ENCODE results near the gene CD84. TPM values are rescaled to one million over a fixed set of nuclear protein-coding genes. Genes with fewer than 3 reads are reported as not detected.

Gene CD84
- total RNA-seq, 1 experiment from 2014 or later = not detected

DNA sequence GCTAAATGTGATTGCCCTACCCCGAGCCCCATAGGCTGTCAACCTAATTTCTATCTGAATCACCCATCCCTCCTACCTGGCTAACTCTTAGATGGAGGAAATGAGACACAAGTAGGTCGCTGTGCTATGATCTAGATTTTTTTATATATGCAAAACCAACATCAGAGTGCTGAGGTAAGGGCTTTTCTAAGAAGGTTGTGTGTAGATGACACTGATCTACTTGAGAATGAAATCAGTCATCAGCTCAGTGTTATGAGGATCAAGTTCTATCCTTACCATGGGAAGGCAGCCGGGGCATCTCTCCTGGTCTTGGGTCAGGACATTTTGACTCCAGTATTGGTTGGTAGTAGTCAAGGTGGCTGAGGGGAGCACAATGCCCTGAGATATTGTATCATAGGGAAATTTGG lies 43.9 kb upstream of the CD84 start:
- CTCF ChIA-PET = no interaction called here
- no peak overlapping the region for H3K4me3 Mint-ChIP-seq (ENCODE audit: low read depth, unreplicated experiment)
- H3K4me1 Mint-ChIP-seq (ENCODE audit: low read depth, unreplicated experiment) = no peaks in the 10 kb centered on the region

DNA sequence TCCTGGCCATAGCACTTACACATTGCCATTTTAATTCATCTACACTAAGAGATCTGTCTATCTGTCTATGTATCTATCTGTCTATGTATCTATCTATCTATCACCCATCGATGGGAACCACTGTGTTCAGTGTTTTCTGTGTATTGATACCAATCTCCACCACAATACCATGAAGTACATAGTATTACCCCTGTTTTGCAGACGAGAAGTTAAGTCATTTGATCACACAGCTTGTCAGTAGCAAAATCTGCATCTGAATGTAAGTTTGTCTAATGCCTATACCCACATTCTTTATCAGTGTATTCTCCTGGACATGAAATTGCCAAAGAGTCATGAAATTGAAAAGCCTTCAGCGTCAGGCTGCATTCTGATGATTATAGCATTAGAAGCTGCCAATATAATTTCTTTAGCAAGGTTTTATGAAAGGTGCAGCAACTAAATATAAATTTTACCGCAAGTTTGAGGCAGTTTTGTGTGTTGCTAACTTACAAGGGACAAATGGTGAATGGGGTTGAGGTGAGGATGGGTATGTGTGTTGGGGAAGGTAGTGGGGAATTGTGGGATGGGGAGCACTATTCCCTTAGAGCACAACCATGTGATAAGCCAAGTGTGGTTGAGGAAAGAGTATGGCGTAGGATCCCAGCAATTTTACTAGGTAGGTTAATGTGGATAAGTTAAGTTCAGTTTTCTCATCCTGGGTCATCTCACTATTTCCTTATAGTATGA lies 43.4 kb upstream of the CD84 start:
- Mint-ChIP-seq H3K27me3 (ENCODE audit: unreplicated experiment) (peaks cover 67% of the 10 kb centered on the region), H3K9me3 (ENCODE audit: low read depth, unreplicated experiment) (peaks cover 2% of the 10 kb centered on the region), H3K4me1 (ENCODE audit: low read depth, unreplicated experiment) (no peaks in the 10 kb centered on the region), H3K27ac (ENCODE audit: unreplicated experiment) (no peak overlapping the region), H3K36me3 (ENCODE audit: insufficient read depth, unreplicated experiment) (no peaks in the 10 kb centered on the region), H3K4me3 (ENCODE audit: low read depth, unreplicated experiment) (no peak overlapping the region)
- TF ChIP-seq, protein P1, sequence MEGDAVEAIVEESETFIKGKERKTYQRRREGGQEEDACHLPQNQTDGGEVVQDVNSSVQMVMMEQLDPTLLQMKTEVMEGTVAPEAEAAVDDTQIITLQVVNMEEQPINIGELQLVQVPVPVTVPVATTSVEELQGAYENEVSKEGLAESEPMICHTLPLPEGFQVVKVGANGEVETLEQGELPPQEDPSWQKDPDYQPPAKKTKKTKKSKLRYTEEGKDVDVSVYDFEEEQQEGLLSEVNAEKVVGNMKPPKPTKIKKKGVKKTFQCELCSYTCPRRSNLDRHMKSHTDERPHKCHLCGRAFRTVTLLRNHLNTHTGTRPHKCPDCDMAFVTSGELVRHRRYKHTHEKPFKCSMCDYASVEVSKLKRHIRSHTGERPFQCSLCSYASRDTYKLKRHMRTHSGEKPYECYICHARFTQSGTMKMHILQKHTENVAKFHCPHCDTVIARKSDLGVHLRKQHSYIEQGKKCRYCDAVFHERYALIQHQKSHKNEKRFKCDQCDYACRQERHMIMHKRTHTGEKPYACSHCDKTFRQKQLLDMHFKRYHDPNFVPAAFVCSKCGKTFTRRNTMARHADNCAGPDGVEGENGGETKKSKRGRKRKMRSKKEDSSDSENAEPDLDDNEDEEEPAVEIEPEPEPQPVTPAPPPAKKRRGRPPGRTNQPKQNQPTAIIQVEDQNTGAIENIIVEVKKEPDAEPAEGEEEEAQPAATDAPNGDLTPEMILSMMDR (IDR thresholded peaks at IDR 0.05; ENCODE audit: unreplicated experiment) = no peak
- DNase-seq = no peak
- CTCF ChIA-PET = no interaction called here
- intact Hi-C loops (cut with micrococcal nuclease; ENCODE audit: unreplicated experiment) = no loop called here
- no TSS peak for BruUV-seq (replicated peaks)

More for the DNA sequence above, 43.9 kb upstream of the CD84 start:
- no peak for DNase-seq
- TF ChIP-seq, protein P1 (IDR thresholded peaks at IDR 0.05; ENCODE audit: unreplicated experiment) = no peak
- BruUV-seq (replicated peaks) = no TSS peak
- Mint-ChIP-seq H3K27ac (ENCODE audit: unreplicated experiment) (no peak overlapping the region), H3K36me3 (ENCODE audit: insufficient read depth, unreplicated experiment) (no peaks in the 10 kb centered on the region), H3K9me3 (ENCODE audit: low read depth, unreplicated experiment) (peaks cover under 1% of the 10 kb centered on the region), H3K27me3 (ENCODE audit: unreplicated experiment) (peaks cover 72% of the 10 kb centered on the region)
- intact Hi-C loops (cut with micrococcal nuclease; ENCODE audit: unreplicated experiment) = no loop called here

DNA sequence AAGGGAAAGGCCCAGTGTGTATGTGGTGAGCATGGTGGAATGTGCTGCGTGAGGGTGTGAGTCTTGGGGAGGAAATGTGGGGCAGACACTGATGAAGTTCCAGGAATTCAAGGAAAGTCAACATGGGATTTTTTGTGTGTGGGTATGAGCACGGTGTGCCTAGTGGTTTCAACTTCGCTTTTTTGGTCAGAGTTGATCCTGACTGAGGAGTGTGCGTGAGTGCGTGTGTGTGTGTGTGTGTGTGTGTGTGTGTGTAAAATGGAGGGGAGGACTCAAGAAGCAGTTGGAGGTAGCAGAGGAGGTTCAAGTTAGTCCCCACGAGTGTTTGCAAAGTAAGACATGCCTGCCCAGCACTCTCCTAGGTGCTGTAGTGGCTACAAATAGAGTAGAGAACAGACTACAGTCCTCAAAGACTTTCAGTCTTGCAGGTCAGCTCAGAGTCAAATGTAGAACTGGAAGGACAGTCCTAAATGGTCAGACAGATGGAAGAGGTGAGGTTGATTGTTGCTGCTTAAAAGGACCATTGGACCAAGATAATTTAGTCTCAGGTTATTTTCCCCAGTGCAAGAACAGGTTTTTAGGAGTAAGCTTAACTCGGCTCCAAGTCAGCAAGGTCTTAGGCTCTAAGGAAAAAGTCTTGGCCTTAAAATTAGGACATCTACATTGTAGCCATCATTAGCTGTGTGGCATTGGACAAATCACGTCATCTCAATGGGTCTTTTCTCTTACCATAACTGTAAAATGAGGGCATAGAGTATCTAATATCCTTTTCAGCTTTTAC lies 42.5 kb upstream of the CD84 start:
- BruUV-seq (replicated peaks) = no TSS peak
- H3K36me3 Mint-ChIP-seq (ENCODE audit: insufficient read depth, unreplicated experiment) = no peaks in the 10 kb centered on the region
- H3K4me3 Mint-ChIP-seq (ENCODE audit: low read depth, unreplicated experiment) = no peak overlapping the region
- TF ChIP-seq, protein P1 (IDR thresholded peaks at IDR 0.05; ENCODE audit: unreplicated experiment) = no peak
- intact Hi-C loops (cut with micrococcal nuclease; ENCODE audit: unreplicated experiment) = no loop called here
- peaks cover 2% of the 10 kb centered on the region for H3K9me3 Mint-ChIP-seq (ENCODE audit: low read depth, unreplicated experiment)
- H3K4me1 Mint-ChIP-seq (ENCODE audit: low read depth, unreplicated experiment) = no peaks in the 10 kb centered on the region
- DNase-seq = no peak
- H3K27me3 Mint-ChIP-seq (ENCODE audit: unreplicated experiment) = peaks cover 58% of the 10 kb centered on the region
- H3K27ac Mint-ChIP-seq (ENCODE audit: unreplicated experiment) = no peak overlapping the region
- CTCF ChIA-PET = no interaction called here

DNA sequence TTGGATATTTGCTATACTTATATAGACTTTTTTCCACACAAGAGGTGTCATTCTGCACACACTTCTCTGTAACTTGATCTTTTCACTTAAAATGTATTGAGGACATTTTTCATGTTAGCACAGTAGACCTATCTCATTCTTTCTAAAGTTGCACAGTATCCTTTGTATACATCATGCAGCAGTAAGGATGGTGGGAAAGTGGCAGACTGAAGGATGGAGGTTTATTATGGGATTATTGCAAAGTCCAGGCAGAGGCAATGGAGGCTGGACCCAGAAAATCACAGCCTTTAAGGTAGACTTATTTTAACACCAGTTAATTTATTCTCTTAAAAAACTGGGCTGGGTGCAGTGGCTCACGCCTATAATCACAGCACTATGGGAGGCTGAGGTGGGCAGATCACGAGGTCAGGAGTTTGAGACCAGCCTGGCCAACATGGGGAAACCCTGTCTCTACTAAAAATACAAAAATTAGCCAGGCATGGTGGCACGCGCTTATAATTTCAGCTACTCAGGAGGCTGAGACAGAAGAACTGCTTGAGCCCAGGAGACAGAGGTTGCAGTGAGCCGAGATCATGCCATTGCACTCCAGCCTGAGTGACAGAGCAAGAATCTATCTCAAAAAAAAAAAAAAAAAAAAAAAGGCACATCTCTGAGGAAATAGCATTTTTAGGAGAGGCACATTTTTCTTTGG lies 41.8 kb upstream of the CD84 start:
- Mint-ChIP-seq H3K4me1 (ENCODE audit: low read depth, unreplicated experiment) (no peaks in the 10 kb centered on the region), H3K27ac (ENCODE audit: unreplicated experiment) (no peak overlapping the region), H3K4me3 (ENCODE audit: low read depth, unreplicated experiment) (no peak overlapping the region), H3K36me3 (ENCODE audit: insufficient read depth, unreplicated experiment) (no peaks in the 10 kb centered on the region), H3K9me3 (ENCODE audit: low read depth, unreplicated experiment) (peaks cover 2% of the 10 kb centered on the region), H3K27me3 (ENCODE audit: unreplicated experiment) (peaks cover 51% of the 10 kb centered on the region)
- intact Hi-C loops (cut with micrococcal nuclease; ENCODE audit: unreplicated experiment) = no loop called here
- no peak for DNase-seq
- TF ChIP-seq, protein P1 (IDR thresholded peaks at IDR 0.05; ENCODE audit: unreplicated experiment) = no peak
- BruUV-seq (replicated peaks) = no TSS peak
- CTCF ChIA-PET = no interaction called here
